Measurements from ENCODE around the gene SPRYD3. TPM values are rescaled to one million over a fixed set of nuclear protein-coding genes. Genes with fewer than 3 reads are reported as not detected.
A peak's percentile ranks its signal among the peaks of the same experiment; 100 is the strongest.

Gene SPRYD3
- polyA plus RNA-seq, 3 donors, result 17.8 to 26.9 (median 21.8) TPM

- H3K27ac ChIP-seq (ENCODE audit: low read depth in 1 of 2, low read length in 2 of 2), result no peak overlapping the region
- no peaks in the 10 kb centered on the region for H3K9me3 ChIP-seq (replicated peaks in 1 of 2; ENCODE audit: control insufficient read depth in 1 of 2, insufficient read depth in 1 of 2, low read length in 2 of 2)
- 100% methylated on average over 4 of the region's 7 CpGs for WGBS (ENCODE audit: insufficient coverage)
- intact Hi-C loops (cut with micrococcal nuclease), result loop anchor here in 1 of 2 donors (10.0 kb wide), 1 partner anchor 52 kb away; the partner anchor contains the start of gene IGFBP6
- Mint-ChIP-seq H3K27ac (no peak overlapping the region), H3K4me3 (no peak overlapping the region), H3K36me3 (peaks cover 35 to 46% of the 10 kb centered on the region in 2 donors), H3K27me3 (ENCODE audit: low read depth in 3 of 3) (peaks cover 19 to 29% (median 25%) of the 10 kb centered on the region in 3 donors), H3K4me1 (peaks cover 18% of the 10 kb centered on the region), H3K9me3 (peaks cover 0 to 7% (median 0%) of the 10 kb centered on the region in 7 donors)
- H3K9ac ChIP-seq (ENCODE audit: insufficient read depth, low read length, poor library complexity, severe bottlenecking), result no peak overlapping the region
- H2AFZ ChIP-seq (ENCODE audit: insufficient read depth, low read depth, low read length, poor library complexity, severe bottlenecking), result no peak overlapping the region
- DNase-seq, result no peak
- no peak for TF ChIP-seq CTCF (IDR thresholded peaks at IDR 0.05)
- H3K4me1 ChIP-seq (ENCODE audit: control insufficient read depth in 1 of 2, insufficient read depth in 2 of 2, low read length in 2 of 2), result peaks cover 14 to 15% of the 10 kb centered on the region in 2 donors
- no peak overlapping the region for H3K4me3 ChIP-seq (replicated peaks in 1 of 3; ENCODE audit: low read depth in 2 of 3, low read length in 3 of 3)
- H3K36me3 ChIP-seq (replicated peaks in 1 of 2; ENCODE audit: control insufficient read depth in 1 of 2, insufficient read depth in 2 of 2, low read length in 2 of 2), result peaks cover 29 to 38% of the 10 kb centered on the region in 2 donors
- no peak overlapping the region for H3K4me2 ChIP-seq (replicated peaks; ENCODE audit: extremely low read depth, low read length, poor library complexity, severe bottlenecking)
- H4K20me1 ChIP-seq (ENCODE audit: insufficient read depth, low read length), result peaks cover 8% of the 10 kb centered on the region
- peaks cover 0 to 18% of the 10 kb centered on the region in 2 donors for H3K27me3 ChIP-seq (ENCODE audit: control insufficient read depth in 2 of 2, insufficient read depth in 2 of 2, low read length in 2 of 2)
- no peaks in the 10 kb centered on the region for H3K79me2 ChIP-seq (ENCODE audit: insufficient read depth, low read length)
Observed at GRCh38 chr12:53042607-53043454, 36.4 kb downstream of the SPRYD3 start.

GRCh38 chr12:53039851-53040250, 39.3 kb downstream of the SPRYD3 start:
- peaks cover 59 to 66% of the 10 kb centered on the region in 2 donors for H3K36me3 ChIP-seq (replicated peaks in 1 of 2; ENCODE audit: control insufficient read depth in 1 of 2, insufficient read depth in 2 of 2, low read length in 2 of 2)
- Mint-ChIP-seq H3K27me3 (ENCODE audit: low read depth in 3 of 3) (peaks cover under 1 to 5% (median 4%) of the 10 kb centered on the region in 3 donors), H3K36me3 (peaks cover 57 to 73% of the 10 kb centered on the region in 2 donors), H3K27ac (peak overlapping the region in 2 of 7 donors; percentile 57 to 65), H3K4me3 (no peak overlapping the region), H3K9me3 (no peaks in the 10 kb centered on the region), H3K4me1 (peaks cover 6% of the 10 kb centered on the region)
- DNase-seq, result no peak
- no peak overlapping the region for H3K4me3 ChIP-seq (replicated peaks in 1 of 3; ENCODE audit: low read depth in 2 of 3, low read length in 3 of 3)
- peaks cover 0 to 2% of the 10 kb centered on the region in 2 donors for H3K27me3 ChIP-seq (ENCODE audit: control insufficient read depth in 2 of 2, insufficient read depth in 2 of 2, low read length in 2 of 2)
- H3K9me3 ChIP-seq (replicated peaks in 1 of 2; ENCODE audit: control insufficient read depth in 1 of 2, insufficient read depth in 1 of 2, low read length in 2 of 2), result no peaks in the 10 kb centered on the region
- intact Hi-C loops (cut with micrococcal nuclease), result loop anchor here in 1 of 2 donors (10.0 kb wide), 1 partner anchor 55 kb away; the partner anchor contains the start of gene IGFBP6
- H3K27ac ChIP-seq (ENCODE audit: low read depth in 1 of 2, low read length in 2 of 2), result no peak overlapping the region
- no peak overlapping the region for H2AFZ ChIP-seq (ENCODE audit: insufficient read depth, low read depth, low read length, poor library complexity, severe bottlenecking)
- peaks cover 8% of the 10 kb centered on the region for H4K20me1 ChIP-seq (ENCODE audit: insufficient read depth, low read length)
- WGBS (ENCODE audit: insufficient coverage), result no CpG with 5 or more reads among the region's 4 CpGs
- TF ChIP-seq CTCF (IDR thresholded peaks at IDR 0.05), result no peak
- no peaks in the 10 kb centered on the region for H3K79me2 ChIP-seq (ENCODE audit: insufficient read depth, low read length)
- H3K4me1 ChIP-seq (ENCODE audit: control insufficient read depth in 1 of 2, insufficient read depth in 2 of 2, low read length in 2 of 2), result peaks cover 0 to 3% of the 10 kb centered on the region in 2 donors
- no peak overlapping the region for H3K9ac ChIP-seq (ENCODE audit: insufficient read depth, low read length, poor library complexity, severe bottlenecking)
- H3K4me2 ChIP-seq (replicated peaks; ENCODE audit: extremely low read depth, low read length, poor library complexity, severe bottlenecking), result no peak overlapping the region
